Measurements from ENCODE around the gene TEX29.

TEX29 gene

GRCh38 chr13:111319998-111320911 lies at the start of gene TEX29:
Gene TEX29, plus strand, starts transcription at chr13:111320642. Its CDS starts 249 bp downstream, at chr13:111320891.
- no peak for DNase-seq

- no peak for DNase-seq
Measured at GRCh38 chr13:111270765-111271698, 49.4 kb upstream of the TEX29 start.

- no peak for DNase-seq
Measured at GRCh38 chr13:111272117-111272516, 48.3 kb upstream of the TEX29 start.

- no peak for DNase-seq
Measured at GRCh38 chr13:111275382-111275781, 45.1 kb upstream of the TEX29 start.

- no peak for DNase-seq
Measured at GRCh38 chr13:111275995-111276618, 44.3 kb upstream of the TEX29 start.

GRCh38 chr13:111278258-111278657 lies 42.2 kb upstream of the TEX29 start:
- no peak for DNase-seq

GRCh38 chr13:111278743-111279652 lies 41.4 kb upstream of the TEX29 start:
- no peak for DNase-seq

GRCh38 chr13:111280226-111280625 lies 40.2 kb upstream of the TEX29 start:
- no peak for DNase-seq

- peak; percentile 4 for DNase-seq
Measured at GRCh38 chr13:111280681-111281585, 39.5 kb upstream of the TEX29 start.

GRCh38 chr13:111281751-111282311 lies 38.6 kb upstream of the TEX29 start:
- DNase-seq, result peak; percentile 38

GRCh38 chr13:111282425-111282824 lies 38.0 kb upstream of the TEX29 start:
- no peak for DNase-seq

GRCh38 chr13:111282997-111283396 lies 37.4 kb upstream of the TEX29 start:
- no peak for DNase-seq

GRCh38 chr13:111283457-111283856 lies 37.0 kb upstream of the TEX29 start:
- DNase-seq, result no peak

GRCh38 chr13:111283991-111284390 lies 36.5 kb upstream of the TEX29 start:
- no peak for DNase-seq

GRCh38 chr13:111284565-111284964 lies 35.9 kb upstream of the TEX29 start:
- DNase-seq, result no peak

GRCh38 chr13:111286162-111286561 lies 34.3 kb upstream of the TEX29 start:
- DNase-seq, result no peak

- DNase-seq, result no peak
Measured at GRCh38 chr13:111286749-111287148, 33.7 kb upstream of the TEX29 start.

GRCh38 chr13:111287201-111287600 lies 33.2 kb upstream of the TEX29 start:
- DNase-seq, result no peak

GRCh38 chr13:111288276-111288675 lies 32.2 kb upstream of the TEX29 start:
- DNase-seq, result no peak

- no peak for DNase-seq
Measured at GRCh38 chr13:111289251-111289650, 31.2 kb upstream of the TEX29 start.

- DNase-seq, result no peak
Measured at GRCh38 chr13:111291908-111292307, 28.5 kb upstream of the TEX29 start.

All from fibroblast of upper back skin (primary cell).